GM19452 (cell line): ENCODE results near the gene EFHD2.
"Not testable (repeated sequence)": the region's sequence is repeated elsewhere in the genome, so short reads cannot be mapped to it uniquely, and the experiment has no call there.

Source experiments
- ATAC-seq: cut with Tn5 transposase; IDR thresholded peaks from one replicate; pipeline ENCODE4 v1.9.1; 2021; ENCODE audit not compliant: unreplicated experiment

Gene EFHD2

DNA sequence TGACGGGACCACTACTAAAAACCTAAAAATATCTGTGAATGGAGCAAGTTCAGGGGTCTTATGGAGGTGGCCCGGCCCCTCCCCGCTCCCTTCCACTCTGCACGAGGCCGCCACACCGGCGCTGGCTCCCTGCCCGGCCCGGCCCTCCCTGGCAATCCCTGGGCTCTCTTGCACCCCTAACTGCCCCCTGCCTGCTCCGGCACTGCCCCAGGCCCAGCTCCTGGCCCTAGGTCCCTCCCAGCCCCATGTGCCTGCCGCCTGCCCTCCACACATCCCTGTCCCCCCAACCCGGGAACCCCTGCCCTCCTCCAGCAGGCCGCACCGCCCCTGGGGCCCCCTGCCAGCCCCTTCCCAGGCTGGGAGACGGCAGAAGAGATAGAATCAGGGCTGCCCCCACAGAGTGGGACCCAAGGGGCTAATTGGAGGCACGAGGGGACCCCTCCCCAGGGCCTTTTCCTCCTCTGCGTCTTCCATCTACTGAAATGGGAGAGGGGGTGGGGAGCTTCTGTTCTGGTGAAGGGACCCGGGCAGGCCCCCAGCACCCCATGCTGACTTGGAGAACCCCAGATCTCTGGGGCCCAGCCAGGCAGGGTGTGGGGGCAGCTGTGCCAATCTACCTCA, 19.2 kb downstream of the EFHD2 start:
- no peak for ATAC-seq

DNA sequence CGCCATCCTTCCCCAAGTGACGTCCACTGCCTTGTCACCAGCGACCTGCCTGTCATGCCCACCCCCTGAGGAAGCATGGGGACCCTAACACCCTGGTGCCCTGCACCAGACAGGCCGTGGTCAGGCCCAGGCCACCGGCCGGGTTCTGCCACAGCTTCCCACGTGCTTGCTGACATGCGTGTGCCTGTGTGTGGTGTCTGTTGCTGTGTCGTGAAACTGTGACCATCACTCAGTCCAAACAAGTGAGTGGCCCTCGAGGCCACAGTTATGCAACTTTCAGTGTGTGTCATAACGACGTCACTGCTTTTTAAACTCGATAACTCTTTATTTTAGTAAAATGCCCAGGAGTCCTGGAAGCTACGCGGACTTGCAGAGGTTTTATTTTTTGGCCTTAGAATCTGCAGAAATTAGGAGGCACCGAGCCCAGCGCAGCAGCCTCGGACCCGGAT, 20.0 kb downstream of the EFHD2 start:
- no peak for ATAC-seq

DNA sequence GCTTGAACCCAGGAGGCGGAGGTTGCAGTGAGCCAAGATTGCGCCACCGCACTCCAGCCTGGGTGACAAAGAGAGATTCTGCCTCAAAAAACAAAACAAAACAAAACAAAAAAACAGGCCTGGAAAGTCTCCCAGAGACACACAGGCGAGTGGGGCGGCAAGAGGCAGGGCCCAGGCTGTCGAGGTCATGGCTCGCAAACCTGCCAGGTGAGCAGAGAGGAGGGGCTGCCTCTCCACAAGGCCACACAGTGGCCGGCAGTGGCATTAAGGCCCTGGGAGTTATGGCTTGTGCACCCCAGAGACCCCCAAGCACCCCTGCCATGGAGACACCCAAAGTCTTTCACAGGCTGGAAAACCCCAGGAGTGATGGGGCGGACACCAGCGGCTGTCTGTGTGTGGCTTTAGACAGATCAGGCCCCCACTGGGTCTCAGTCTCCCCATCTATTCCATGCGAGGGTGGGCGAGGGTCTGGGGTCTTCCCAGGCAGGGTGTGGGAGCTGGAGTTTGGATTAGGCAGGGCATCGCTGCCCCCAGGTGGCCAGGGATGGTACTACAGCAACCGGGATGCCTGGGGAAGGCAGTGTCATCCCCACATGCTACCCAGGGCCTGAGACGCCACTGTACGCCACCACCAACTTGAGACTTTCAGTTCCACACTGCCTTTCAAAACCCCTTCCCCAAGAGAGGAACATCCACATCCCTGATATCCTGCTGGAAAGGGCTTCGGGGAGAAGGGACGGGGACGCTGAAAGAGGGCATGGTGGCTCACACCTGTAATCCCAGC, 21.3 kb downstream of the EFHD2 start:
- no peak for ATAC-seq

DNA sequence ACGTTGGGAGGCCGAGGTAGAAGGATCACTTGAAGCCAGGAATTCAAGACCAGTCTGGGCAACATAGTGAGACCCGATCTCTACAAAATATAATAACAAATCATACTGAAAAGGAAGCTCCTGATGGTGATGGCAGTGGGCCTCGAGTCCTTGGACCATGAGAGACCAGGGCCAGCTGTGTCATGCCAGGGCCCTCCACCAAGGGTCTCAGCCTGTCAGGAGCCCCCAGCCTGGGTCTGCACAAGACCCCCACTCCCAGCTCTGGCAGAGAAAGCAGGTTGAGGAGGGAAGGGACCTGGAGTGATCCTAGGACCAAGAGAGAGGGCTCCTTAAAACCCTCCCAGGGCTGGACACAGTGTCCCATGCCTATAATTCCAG, 21.9 kb downstream of the EFHD2 start:
- no peak for ATAC-seq

DNA sequence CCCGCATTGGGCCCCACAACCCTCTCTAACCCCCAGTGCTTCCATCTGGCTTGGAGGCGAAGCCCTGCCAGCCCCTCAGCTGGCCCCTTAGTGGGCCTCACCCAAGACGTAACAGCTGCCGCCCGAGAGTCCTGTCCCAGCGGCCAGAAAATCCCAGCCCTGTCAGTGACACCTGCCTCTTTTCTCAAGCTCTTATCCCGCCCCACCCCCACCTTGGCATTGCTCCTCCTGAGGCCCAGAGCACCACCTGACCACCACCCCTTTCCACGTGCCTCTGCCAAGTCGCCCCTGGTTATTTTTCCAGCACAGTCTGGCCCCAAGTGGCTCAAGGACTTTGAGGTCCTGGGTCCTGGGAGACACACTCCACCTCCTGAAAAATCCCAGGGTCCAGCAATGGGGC, 22.6 kb downstream of the EFHD2 start:
- no peak for ATAC-seq

DNA sequence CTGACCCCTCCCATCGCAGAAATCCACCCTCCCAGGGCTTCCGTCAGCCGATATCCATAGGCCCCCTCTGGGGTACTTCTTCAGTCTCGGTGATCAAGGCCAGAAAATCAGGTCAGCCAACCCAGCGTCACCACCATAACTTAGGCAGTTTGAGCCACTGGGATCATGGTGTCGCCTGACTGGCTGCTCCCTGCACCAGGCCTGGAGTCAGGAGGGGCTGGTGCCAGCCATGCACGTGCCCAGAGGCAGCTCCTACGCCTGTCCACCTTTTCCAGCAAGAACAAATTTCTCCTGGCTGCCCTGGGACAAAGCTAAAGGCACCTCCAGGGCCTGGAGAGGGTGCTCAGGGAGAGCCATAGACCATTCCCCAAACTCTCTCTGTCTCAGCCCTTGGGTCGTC, 23.8 kb downstream of the EFHD2 start:
- ATAC-seq, result no peak

DNA sequence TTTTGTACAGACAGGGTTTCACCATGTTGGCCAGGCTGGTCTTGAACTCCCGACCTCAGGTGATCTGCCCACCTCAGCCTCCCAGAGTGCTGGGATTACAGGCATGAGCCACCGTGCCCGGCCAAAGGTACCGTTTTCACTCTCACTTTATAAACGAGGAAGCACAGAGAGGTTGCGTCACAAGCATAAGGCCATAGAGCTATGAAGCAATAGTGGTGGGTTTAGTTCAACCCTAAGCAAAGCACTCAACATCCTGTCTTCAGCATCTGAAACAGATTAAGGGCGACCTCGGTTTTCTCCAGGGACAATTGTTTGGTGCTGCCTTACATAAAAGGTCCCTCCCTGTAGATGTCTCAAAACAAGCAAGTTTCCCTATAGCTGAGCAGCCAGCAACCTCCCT, 25.1 kb downstream of the EFHD2 start:
- ATAC-seq, result not testable (repeated sequence)

DNA sequence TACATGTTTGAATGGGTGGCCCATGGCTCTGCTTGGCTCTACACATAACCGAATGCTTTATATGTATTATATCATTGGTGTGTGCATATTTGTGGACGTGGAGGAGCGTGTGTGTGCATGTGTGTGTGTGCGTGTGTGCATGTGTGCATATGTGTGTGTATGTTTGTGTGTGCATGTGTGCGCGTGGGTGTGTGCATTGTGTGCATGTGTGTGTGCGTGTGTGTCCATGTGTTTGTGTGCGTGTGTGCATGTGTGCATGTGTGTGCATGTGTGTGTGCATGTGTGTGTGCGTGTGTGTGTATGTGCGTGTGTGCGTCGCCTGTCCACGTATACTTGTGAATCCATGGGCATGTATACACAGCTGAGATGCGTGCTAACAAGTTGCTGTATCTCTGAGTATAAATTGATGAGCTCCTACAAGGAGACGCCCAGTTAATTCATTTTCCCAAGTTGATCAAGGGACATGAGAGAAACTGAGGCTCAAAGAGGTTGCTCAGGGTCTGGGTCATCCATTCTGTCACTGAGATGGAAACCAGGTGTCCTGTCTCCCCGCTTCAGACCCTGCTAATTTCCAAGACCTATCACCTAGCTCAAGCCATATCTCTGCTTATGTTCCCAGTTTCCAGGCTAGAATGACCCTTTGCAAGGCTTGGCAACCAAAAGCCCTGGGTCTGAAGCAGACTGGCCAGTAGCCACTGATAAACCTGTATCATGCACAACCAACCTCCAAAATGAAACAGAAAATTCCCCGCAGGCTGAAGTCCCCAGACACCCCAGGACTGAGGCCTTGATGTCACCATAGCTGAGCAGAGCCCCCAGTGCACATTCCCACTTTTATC, 25.8 kb downstream of the EFHD2 start:
- ATAC-seq, result no peak

DNA sequence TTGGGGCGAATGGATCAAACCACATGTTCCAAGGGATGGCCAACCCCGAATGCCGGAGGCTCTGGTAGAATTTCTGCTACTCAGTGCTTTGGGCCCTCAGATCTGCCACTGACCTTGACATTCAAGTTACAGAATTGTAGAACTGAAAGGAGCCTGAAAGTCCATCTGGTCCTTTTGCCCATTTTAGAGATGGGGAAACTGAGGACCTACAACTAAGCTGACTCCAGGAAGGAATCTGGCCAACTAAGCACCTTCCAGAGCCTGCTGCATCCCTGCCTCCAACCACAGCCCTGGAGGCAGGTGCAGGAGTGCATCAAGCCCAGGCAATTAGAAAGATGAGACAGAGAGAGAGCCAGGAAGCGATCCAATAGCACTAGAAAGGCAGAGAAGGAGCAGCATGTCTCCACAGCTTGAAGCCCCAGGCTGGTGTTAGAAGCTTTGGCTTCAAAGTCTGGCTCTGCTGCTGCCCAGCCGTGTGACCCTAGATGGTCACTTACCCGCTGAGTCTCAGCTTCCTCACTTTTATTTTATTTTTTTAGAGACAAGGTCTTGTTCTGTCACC, 27.3 kb downstream of the EFHD2 start:
- no peak for ATAC-seq

DNA sequence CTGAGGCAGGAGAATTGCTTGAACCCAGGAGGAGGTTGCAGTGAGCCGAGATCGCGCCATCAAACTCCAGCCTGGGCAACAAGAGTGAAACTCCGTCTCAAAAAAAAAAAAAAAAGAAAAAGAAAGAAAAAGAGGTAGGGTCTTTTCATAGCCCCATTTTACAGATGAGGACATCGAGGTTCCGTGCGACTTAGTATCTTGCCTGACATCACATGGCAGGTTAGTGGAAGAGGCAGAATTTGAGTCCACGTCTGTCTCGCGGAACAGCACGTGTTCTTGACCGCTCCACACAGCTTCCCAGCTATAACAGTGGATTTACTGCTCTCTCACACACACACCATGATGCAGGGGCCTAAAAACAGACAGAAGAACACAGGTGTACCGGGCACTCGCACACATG, 29.6 kb downstream of the EFHD2 start:
- no peak for ATAC-seq

DNA sequence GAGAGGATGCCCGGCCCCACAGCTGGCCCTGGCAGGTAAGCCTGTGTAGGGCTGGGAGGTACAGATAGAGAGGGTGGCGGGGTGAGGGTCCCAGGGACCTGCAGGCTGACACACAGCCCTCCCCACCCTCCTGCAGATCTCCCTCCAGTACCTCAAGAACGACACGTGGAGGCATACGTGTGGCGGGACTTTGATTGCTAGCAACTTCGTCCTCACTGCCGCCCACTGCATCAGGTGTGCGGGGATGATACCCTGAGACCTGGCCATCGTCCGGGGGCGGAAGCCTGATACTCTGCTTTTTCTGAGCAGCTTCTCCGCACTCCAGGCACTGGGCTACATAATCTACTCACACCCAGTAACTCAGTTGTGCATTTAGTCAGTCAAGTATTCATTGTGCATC, 30.7 kb downstream of the EFHD2 start:
- ATAC-seq, result no peak

DNA sequence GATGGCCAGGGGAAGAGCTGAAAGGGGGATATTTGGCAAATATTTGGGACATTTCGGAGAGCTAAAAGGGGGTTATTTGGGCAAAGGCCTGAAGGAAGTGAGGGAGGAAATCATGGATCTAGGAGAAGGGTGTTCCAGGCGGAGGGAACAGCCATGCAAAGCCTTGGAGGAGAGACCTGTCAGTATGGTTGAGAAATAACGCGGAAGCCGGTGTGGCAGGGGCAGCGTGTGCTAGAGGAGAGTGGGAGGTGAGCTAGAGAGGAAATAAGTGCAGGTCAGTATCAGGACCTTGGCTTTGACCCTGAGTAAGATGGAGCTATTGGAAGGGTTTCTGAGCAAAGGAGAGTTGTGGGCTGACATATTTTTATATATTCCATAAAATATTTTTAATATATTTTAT, 31.6 kb downstream of the EFHD2 start:
- ATAC-seq, result no peak

DNA sequence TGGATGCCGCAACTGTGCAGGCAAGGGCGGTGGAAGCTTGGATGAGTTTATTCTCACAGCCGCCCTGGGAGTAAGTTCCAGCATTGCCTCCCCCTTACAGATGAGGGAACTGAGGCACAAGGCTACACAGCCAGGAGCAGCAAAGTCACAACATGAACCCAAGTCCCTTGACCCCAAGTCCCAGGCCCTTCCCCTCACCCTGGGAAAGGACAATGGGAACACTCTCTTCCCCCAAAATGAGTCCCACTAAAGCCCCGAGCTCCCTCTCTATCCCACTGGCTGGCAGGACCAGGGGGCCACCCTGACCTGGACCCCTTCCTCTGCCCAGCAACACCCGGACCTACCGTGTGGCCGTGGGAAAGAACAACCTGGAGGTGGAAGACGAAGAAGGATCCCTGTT, 32.4 kb downstream of the EFHD2 start:
- ATAC-seq, result no peak

DNA sequence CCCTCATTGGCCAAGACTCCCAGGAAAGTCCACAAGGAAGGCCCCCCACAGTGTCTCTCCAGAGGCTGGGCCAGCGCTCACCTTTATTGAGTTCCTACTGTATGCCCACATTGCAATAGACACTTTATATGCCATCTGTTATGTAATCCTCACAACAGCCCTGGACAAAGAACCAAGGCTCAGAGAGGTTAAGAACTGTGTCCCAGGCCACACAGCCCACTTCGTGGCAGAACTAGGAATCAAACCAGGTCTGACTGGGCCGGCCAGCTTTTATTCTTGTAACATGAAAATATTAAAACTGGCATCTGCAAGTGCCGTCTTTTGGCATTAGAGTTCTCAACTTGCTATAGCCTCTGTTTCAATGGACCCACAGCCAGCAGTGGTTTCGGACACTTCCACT, 33.1 kb downstream of the EFHD2 start:
- no peak for ATAC-seq

DNA sequence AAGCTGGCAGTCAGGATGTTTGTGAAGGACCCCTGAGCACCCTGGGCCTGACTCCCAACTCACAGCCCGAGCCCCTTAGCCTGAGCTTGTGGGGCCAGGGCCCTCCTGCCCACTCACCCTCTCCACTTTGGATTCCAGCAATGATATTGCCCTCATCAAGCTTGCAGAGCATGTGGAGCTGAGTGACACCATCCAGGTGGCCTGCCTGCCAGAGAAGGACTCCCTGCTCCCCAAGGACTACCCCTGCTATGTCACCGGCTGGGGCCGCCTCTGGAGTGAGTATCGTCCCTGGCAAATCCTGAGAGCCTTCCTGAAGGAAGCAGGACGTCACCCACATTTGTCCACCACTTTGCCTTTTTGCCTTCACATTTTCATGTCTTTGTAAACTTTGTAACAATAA, 33.6 kb downstream of the EFHD2 start:
- no peak for ATAC-seq

DNA sequence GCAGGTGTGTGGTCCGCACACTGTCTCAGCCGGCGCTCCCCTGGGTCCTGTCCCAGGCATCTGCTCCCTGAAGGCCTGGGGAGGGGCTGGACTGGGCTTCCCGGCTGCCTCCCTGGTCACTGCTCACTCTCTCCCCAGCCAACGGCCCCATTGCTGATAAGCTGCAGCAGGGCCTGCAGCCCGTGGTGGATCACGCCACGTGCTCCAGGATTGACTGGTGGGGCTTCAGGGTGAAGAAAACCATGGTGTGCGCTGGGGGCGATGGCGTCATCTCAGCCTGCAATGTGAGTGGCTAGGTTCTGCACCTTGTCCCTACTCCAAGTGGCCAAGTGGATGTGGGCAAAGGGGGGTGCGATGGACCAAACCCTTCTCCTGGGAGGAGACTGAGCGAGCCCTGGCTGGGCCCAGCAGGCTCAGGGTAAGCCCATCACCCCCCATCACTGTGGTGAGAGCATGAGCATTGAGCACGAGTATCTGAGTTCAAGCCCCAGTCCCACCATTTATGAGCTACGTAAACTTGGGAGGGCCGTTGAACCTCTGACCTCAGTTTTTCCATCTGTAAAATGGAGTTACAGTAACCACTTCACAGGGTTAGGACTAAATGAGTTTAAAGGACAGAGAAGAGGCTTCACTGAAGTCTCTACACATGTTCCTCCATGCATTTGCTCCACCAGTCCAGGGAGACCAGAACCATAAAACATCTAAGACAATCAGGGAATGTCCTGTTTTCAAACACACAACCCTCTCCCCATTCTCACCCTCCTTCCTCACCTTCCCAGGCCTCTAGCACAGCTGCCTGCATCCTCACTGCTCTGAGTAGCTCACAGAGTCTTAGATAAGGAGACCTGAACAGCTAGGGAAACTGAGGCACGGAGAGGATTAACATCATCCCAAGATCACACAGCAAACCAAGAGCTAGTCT, 35.0 kb downstream of the EFHD2 start:
- no peak for ATAC-seq

DNA sequence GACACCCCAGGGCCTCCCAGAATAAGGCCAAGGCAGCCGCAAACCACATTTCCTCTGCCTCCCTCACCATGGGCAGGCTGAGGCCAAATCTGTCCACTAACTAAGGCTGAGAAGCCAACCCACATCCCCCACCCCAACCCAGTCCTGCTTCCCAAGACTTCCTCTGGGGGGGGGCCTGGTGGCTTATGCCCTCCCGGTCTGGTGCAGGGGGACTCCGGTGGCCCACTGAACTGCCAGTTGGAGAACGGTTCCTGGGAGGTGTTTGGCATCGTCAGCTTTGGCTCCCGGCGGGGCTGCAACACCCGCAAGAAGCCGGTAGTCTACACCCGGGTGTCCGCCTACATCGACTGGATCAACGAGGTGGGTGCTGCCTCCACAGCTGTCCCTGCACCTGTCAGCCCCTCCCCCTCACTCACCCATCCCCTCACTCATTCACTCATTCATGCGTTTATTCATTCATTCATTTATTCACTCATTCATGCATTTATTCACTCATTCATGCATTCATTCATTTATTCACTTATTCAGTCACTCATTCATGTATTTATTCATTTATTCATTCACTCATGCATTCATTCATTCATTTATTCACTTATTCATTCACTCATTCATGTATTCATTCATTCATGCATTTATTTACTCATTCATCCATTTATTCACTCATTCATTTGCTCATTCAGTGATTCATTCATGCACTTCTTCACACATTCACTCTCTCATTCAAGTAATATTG, 35.9 kb downstream of the EFHD2 start:
- ATAC-seq, result no peak

DNA sequence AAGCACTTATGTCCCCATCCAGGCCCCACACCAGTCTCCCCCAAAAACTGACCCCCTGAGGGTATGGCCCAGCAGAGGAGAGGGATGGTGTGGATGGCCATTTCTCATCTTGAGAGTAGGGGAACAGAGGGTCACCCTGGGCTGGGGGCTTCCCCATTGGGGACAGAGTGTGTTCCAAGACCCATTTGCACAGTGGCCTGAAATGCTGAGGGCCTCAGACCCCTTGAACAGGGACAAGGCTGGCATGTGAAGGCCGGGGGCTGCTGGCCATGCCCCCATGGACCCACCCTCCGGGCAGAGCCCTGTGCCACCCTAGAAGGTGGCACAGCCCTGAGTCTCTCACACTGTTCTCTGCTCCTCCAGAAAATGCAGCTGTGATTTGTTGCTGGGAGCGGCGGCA, 36.5 kb downstream of the EFHD2 start:
- ATAC-seq, result no peak

DNA sequence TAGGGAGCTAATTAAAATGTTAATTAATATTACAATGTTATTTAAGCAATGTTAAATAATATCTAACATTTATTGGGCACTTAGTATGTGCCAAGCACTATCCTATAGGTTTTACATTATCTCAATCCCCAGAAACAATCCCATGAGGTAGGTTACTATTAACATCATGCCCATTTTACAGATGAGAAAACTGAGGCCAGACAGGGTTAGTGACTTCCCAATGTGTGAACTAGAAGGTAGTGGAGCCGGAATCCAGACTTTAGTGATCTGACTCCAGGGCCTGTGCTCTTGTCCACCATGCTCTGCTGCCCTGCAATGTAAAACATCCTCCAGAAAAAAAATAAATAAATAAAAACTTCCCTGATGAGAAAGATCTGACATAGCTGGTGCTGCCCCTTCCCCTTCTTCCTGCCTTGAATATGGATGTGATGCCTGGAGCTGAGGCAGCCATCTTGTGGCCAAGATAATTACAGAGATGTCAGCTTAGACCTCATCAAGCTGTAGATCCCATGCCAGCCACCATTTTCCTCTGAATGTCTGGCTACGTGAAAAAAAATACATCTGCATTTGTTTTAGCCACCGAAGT, 39.3 kb downstream of the EFHD2 start:
- ATAC-seq, result no peak

DNA sequence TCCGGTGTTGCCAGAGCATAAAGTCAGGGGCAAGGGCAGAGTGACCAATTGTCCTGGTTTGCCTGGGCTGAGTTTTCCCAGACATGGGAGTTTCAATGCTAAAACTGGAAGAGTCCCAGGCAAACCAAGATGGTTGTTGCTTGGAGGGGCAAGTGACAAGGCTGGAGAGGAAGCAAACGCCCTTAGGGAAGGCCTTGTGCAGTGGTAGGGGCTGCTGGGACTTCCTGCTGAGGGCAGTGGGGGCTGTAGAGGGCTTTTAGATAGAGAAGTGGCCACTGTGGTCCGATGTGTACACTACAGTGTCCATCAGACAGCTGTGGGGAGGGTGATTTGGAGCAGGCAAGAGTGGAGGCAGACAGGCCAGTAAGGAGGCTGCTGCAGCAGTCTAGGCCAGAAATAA, 39.9 kb downstream of the EFHD2 start:
- no peak for ATAC-seq
